HCT116 (cell line): ENCODE data around the gene CRY1. TPM values are rescaled to one million over a fixed set of nuclear protein-coding genes. Genes with fewer than 3 reads are reported as not detected.

Experiments
- ATAC-seq: fragments of 200-7000 bp; cut with Tn5 transposase; 2 replicates; pipeline ENCODE4 v1.9.1; 2020; ENCODE audit warnings: mild to moderate bottlenecking, moderate library complexity
- BruUV-seq: library from RNA; stranded (reverse); fragments of 400-500 nt; replicated peaks from 2 replicates; lab custom pipeline; 2021; lab: Mats Ljungman, UMichigan
- CTCF ChIA-PET: fragments of 300-600 bp; sonication (Branson Sonifier 250); formaldehyde crosslinking; loops from one replicate; lab custom pipeline; 2021; ENCODE audit warnings: antibody characterized with exemption; lab: Charles Lee
- POLR2A ChIA-PET: fragments of 300-600, 350-600 bp; sonication (Branson Sonifier 250); formaldehyde crosslinking; loops from one replicate; lab custom pipeline; 2021; ENCODE audit warnings: antibody characterized with exemption; lab: Charles Lee
- RAD21 ChIA-PET, 2 experiments: fragments of 300-600 bp; sonication (Branson Sonifier 250); formaldehyde crosslinking; loops; one replicate each; lab custom pipeline; 2023; ENCODE audit warnings: low total read pairs in 2 of 2; ENCODE audit not compliant: uncharacterized antibody in 2 of 2, unreplicated experiment in 2 of 2, low non-redundant PET in 1 of 2; lab: Charles Lee
- DNase-seq: peaks from one replicate; pipeline ENCODE4 v3.0.0-alpha.2; 2010; ENCODE audit warnings: low read depth, low spot score
- H2AFZ ChIP-seq: fragments of 200-600 bp; shearing (Covaris generic), sonication (generic); 2 replicates; pipeline ENCODE4 v1.6.1; 2017; ENCODE audit warnings: low read depth, mixed run types, mixed read lengths, antibody characterized with exemption, low read length; ENCODE audit not compliant: poor library complexity, severe bottlenecking
- H3K27ac ChIP-seq: 2 replicates; pipeline ENCODE4 v1.5.1; 2012; ENCODE audit warnings: low read depth, low read length
- H3K27me3 ChIP-seq: fragments of 200-600 bp; sonication (generic); 2 replicates; pipeline ENCODE4 v1.6.1; 2016; ENCODE audit warnings: mixed run types, low read length, mixed read lengths; ENCODE audit not compliant: insufficient read depth
- H3K36me3 ChIP-seq, 2 experiments: fragments of 200-500 bp in 1 of 2; fragments of 200-600 bp in 1 of 2; sonication (Bioruptor generic) in 1 of 2; sonication (generic) in 1 of 2; 2 replicates each; pipeline versions ENCODE4 v1.5.1 to v1.6.1; 2014 to 2016; ENCODE audit warnings: low read length in 2 of 2, inconsistent platforms in 1 of 2, mixed read lengths in 1 of 2, mixed run types in 1 of 2; ENCODE audit not compliant: insufficient read depth in 2 of 2, control insufficient read depth in 1 of 2
- H3K4me1 ChIP-seq, 2 experiments: fragments of 200-600 bp in 1 of 2; sonication (generic) in 1 of 2; 2 replicates each; pipeline versions ENCODE4 v1.5.1 to v1.6.1; 2012 to 2017; ENCODE audit warnings: low read length in 2 of 2, inconsistent platforms in 1 of 2, mild to moderate bottlenecking in 1 of 2, mixed read lengths in 1 of 2, mixed run types in 1 of 2, moderate library complexity in 1 of 2; ENCODE audit not compliant: insufficient read depth in 2 of 2, control insufficient read depth in 1 of 2
- H3K4me2 ChIP-seq: fragments of 200-600 bp; sonication (generic); 2 replicates; pipeline ENCODE4 v1.6.1; 2017; ENCODE audit warnings: mixed run types, low read length, mixed read lengths
- H3K4me3 ChIP-seq, 2 experiments: fragments of 200-600 bp in 1 of 2; sonication (generic) in 1 of 2; replicated peaks in 1 of 2; 2 replicates each; pipeline ENCODE4 v1.5.1; 2011 to 2016; ENCODE audit warnings: low read length in 2 of 2, control low read depth in 1 of 2, low read depth in 1 of 2, mild to moderate bottlenecking in 1 of 2, mixed read lengths in 1 of 2, mixed run types in 1 of 2
- H3K79me2 ChIP-seq: fragments of 200-600 bp; sonication (generic); 2 replicates; pipeline ENCODE4 v1.6.1; 2017; ENCODE audit warnings: mild to moderate bottlenecking, mixed run types, low read length, moderate library complexity, mixed read lengths; ENCODE audit not compliant: insufficient read depth
- H3K9ac ChIP-seq: fragments of 200-600 bp; sonication (generic); 2 replicates; pipeline ENCODE4 v1.6.1; 2016; ENCODE audit warnings: low read length, mixed read lengths
- H3K9me2 ChIP-seq: fragments of 200-600 bp; sonication (generic), shearing (Covaris generic); 2 replicates; pipeline ENCODE4 v1.6.1; 2017; ENCODE audit warnings: mixed run types, mild to moderate bottlenecking, moderate library complexity; ENCODE audit not compliant: insufficient read depth
- H3K9me3 ChIP-seq, 2 experiments: fragments of 200-500 bp in 1 of 2; fragments of 200-600 bp in 1 of 2; sonication (Bioruptor generic) in 1 of 2; sonication (generic) in 1 of 2; 2 replicates each; pipeline ENCODE4 v1.6.1; 2014 to 2017; ENCODE audit warnings: low read length in 2 of 2, mixed read lengths in 2 of 2, inconsistent platforms in 1 of 2, low read depth in 1 of 2, mild to moderate bottlenecking in 1 of 2, mixed run types in 1 of 2, moderate library complexity in 1 of 2; ENCODE audit not compliant: control insufficient read depth in 1 of 2, insufficient read depth in 1 of 2
- H4K20me1 ChIP-seq: fragments of 200-600 bp; sonication (generic), shearing (Covaris generic); 2 replicates; pipeline ENCODE4 v1.6.1; 2017; ENCODE audit warnings: mixed run types, mild to moderate bottlenecking, moderate library complexity; ENCODE audit not compliant: insufficient read depth
- CTCF ChIP-seq, 3 experiments: fragments of 200-600 bp in 1 of 3; sonication (generic) in 1 of 3; IDR thresholded peaks in 2 of 3; conservative IDR thresholded peaks in 1 of 3; 2 replicates each; pipeline ENCODE4 v1.5.1; 2012 to 2017; ENCODE audit warnings: low read depth in 2 of 3, low read length in 2 of 3, antibody characterized with exemption in 1 of 3, borderline replicate concordance in 1 of 3, control low read depth in 1 of 3, mild to moderate bottlenecking in 1 of 3, mixed read lengths in 1 of 3, mixed run types in 1 of 3, moderate library complexity in 1 of 3; ENCODE audit not compliant: insufficient read depth in 1 of 3
- EGR1 ChIP-seq: IDR thresholded peaks from 2 replicates; pipeline ENCODE4 v1.6.1; 2012; ENCODE audit warnings: low read depth
- ELF1 ChIP-seq: IDR thresholded peaks from 2 replicates; pipeline ENCODE4 v1.6.1; 2012; ENCODE audit warnings: low read depth, borderline replicate concordance
- EZH2phosphoT487 ChIP-seq: fragments of 200-600 bp; IDR thresholded peaks from 2 replicates; pipeline ENCODE4 v1.6.1; 2018; ENCODE audit warnings: antibody characterized with exemption, borderline replicate concordance
- POLR2A ChIP-seq: IDR thresholded peaks from 2 replicates; pipeline ENCODE4 v1.7.0; 2011; ENCODE audit warnings: borderline replicate concordance; ENCODE audit not compliant: insufficient read depth, insufficient read length; ENCODE audit errors: extremely low read depth
- POLR2AphosphoS5 ChIP-seq: IDR thresholded peaks from 2 replicates; pipeline ENCODE4 v1.6.1; 2011; ENCODE audit warnings: mild to moderate bottlenecking, low read depth, low read length, moderate library complexity
- SP1 ChIP-seq: IDR thresholded peaks from 2 replicates; pipeline ENCODE4 v1.6.1; 2012; ENCODE audit warnings: low read depth
- SRF ChIP-seq: IDR thresholded peaks from 2 replicates; pipeline ENCODE4 v1.6.1; 2012; ENCODE audit warnings: low read depth
- TCF7L2 ChIP-seq: IDR thresholded peaks from 2 replicates; pipeline ENCODE4 v1.7.0; 2011; ENCODE audit warnings: borderline replicate concordance, inconsistent platforms; ENCODE audit not compliant: insufficient read depth, insufficient read length; ENCODE audit errors: extremely low read depth
- YY1 ChIP-seq: IDR thresholded peaks from 2 replicates; pipeline ENCODE4 v1.6.1; 2011; ENCODE audit warnings: low read length, low read depth, moderate library complexity, mild to moderate bottlenecking; ENCODE audit not compliant: insufficient replicate concordance; ENCODE audit errors: extremely low read depth
- ZFX ChIP-seq: fragments of 450-650 bp; IDR thresholded peaks from 2 replicates; pipeline ENCODE4 v1.6.1; 2017
- intact Hi-C: fragments of 100-400 bp; cut with micrococcal nuclease; formaldehyde crosslinking; loops from 2 replicates; pipeline ENCODE4 v1.10.0; 2022
- total RNA-seq: library from RNA; stranded (reverse); gene quantifications from one replicate; pipeline ENCODE4 v1.2.1, GENCODE V29; 2021; ENCODE audit not compliant: unreplicated experiment
- TF ChIP-seq, protein P1 (sequence below): IDR thresholded peaks from 2 replicates; pipeline ENCODE4 v1.6.1; 2012
- TF ChIP-seq, protein P2 (sequence below): IDR thresholded peaks from 2 replicates; pipeline ENCODE4 v1.6.1; 2011; ENCODE audit warnings: mild to moderate bottlenecking, low read length, moderate library complexity; ENCODE audit not compliant: insufficient replicate concordance; ENCODE audit errors: extremely low read depth
- TF ChIP-seq, protein P3 (sequence below): IDR thresholded peaks from 2 replicates; pipeline ENCODE4 v1.6.1; 2012

Gene CRY1
- total RNA-seq, 1 experiment from 2014 or later: 16.3 TPM

GRCh38 chr12:107058190-107058589 lies 35.2 kb downstream of the CRY1 start:
- Histone ChIP-seq H4K20me1 (no peaks in the 10 kb centered on the region; the same call in 1 of the 2 replicates), H3K27me3 (no peaks in the 10 kb centered on the region), H3K9me2 (no peaks in the 10 kb centered on the region), H3K4me1 (peaks cover 0 to 5% of the 10 kb centered on the region in 2 experiments; a peak in 2 of 4 replicates), H3K9ac (no peak overlapping the region), H3K27ac (no peak overlapping the region), H3K9me3 (no peaks in the 10 kb centered on the region), H3K36me3 (no peaks in the 10 kb centered on the region), H3K4me2 (no peak overlapping the region), H2AFZ (no peak overlapping the region), H3K79me2 (no peaks in the 10 kb centered on the region), H3K4me3 (no peak overlapping the region)
- TF ChIP-seq, protein P1, sequence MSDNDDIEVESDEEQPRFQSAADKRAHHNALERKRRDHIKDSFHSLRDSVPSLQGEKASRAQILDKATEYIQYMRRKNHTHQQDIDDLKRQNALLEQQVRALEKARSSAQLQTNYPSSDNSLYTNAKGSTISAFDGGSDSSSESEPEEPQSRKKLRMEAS: no peak
- TF ChIP-seq, protein P2, sequence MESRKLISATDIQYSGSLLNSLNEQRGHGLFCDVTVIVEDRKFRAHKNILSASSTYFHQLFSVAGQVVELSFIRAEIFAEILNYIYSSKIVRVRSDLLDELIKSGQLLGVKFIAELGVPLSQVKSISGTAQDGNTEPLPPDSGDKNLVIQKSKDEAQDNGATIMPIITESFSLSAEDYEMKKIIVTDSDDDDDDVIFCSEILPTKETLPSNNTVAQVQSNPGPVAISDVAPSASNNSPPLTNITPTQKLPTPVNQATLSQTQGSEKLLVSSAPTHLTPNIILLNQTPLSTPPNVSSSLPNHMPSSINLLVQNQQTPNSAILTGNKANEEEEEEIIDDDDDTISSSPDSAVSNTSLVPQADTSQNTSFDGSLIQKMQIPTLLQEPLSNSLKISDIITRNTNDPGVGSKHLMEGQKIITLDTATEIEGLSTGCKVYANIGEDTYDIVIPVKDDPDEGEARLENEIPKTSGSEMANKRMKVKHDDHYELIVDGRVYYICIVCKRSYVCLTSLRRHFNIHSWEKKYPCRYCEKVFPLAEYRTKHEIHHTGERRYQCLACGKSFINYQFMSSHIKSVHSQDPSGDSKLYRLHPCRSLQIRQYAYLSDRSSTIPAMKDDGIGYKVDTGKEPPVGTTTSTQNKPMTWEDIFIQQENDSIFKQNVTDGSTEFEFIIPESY: no peak
- TF ChIP-seq EZH2phosphoT487 (no peak), POLR2AphosphoS5 (no peak), POLR2A (no peak), SP1 (no peak), SRF (no peak), EGR1 (no peak), ELF1 (no peak), ZFX (no peak), TCF7L2 (no peak), YY1 (no peak), CTCF (IDR thresholded peaks at IDR 0.05 in 2 of 3, conservative IDR thresholded peaks at IDR 0.05 in 1 of 3; ENCODE audit: borderline replicate concordance in 1 of 3, insufficient read depth in 1 of 3, low read depth in 2 of 3, low read length in 2 of 3) (no peak)
- TF ChIP-seq, protein P3, sequence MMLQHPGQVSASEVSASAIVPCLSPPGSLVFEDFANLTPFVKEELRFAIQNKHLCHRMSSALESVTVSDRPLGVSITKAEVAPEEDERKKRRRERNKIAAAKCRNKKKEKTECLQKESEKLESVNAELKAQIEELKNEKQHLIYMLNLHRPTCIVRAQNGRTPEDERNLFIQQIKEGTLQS: no peak
- ChIA-PET POLR2A (no interaction called here), RAD21 (no interaction called here), CTCF (no interaction called here)
- no TSS peak for BruUV-seq
- intact Hi-C loops: no loop called here
- no peak for ATAC-seq
- DNase-seq: no peak
